ENCODE measurements around the gene PTPRM. TPM values are rescaled to one million over a fixed set of nuclear protein-coding genes. Genes with fewer than 3 reads are reported as not detected.

The PTPRM gene
- total RNA-seq, 1 donor, result 64.2 TPM

- TF ChIP-seq CTCF (IDR thresholded peaks at IDR 0.05; ENCODE audit: insufficient read depth, low read length), result no peak
- no peak overlapping the region for H3K4me3 ChIP-seq (ENCODE audit: low read depth, low read length)
- DNase-seq (ENCODE audit: low read depth), result no peak
Measured at GRCh38 chr18:8290913-8291312, 723.8 kb downstream of the PTPRM start.

GRCh38 chr18:8293184-8293583 lies 726.1 kb downstream of the PTPRM start:
- no peak for DNase-seq (ENCODE audit: low read depth)
- TF ChIP-seq CTCF (IDR thresholded peaks at IDR 0.05; ENCODE audit: insufficient read depth, low read length), result no peak
- H3K4me3 ChIP-seq (ENCODE audit: low read depth, low read length), result no peak overlapping the region

- no peak for TF ChIP-seq CTCF (IDR thresholded peaks at IDR 0.05; ENCODE audit: insufficient read depth, low read length)
- DNase-seq (ENCODE audit: low read depth), result no peak
- no peak overlapping the region for H3K4me3 ChIP-seq (ENCODE audit: low read depth, low read length)
Measured at GRCh38 chr18:8296886-8297616, 729.9 kb downstream of the PTPRM start.

- TF ChIP-seq CTCF (IDR thresholded peaks at IDR 0.05; ENCODE audit: insufficient read depth, low read length), result no peak
- H3K4me3 ChIP-seq (ENCODE audit: low read depth, low read length), result no peak overlapping the region
- DNase-seq (ENCODE audit: low read depth), result no peak
Measured at GRCh38 chr18:8298186-8298585, 731.1 kb downstream of the PTPRM start.

- DNase-seq (ENCODE audit: low read depth), result no peak
- no peak for TF ChIP-seq CTCF (IDR thresholded peaks at IDR 0.05; ENCODE audit: insufficient read depth, low read length)
- H3K4me3 ChIP-seq (ENCODE audit: low read depth, low read length), result no peak overlapping the region
Measured at GRCh38 chr18:8299054-8299980, 732.2 kb downstream of the PTPRM start.

- no peak overlapping the region for H3K4me3 ChIP-seq (ENCODE audit: low read depth, low read length)
- no peak for TF ChIP-seq CTCF (IDR thresholded peaks at IDR 0.05; ENCODE audit: insufficient read depth, low read length)
- DNase-seq (ENCODE audit: low read depth), result no peak
Measured at GRCh38 chr18:8300751-8301410, 733.8 kb downstream of the PTPRM start.

Data from fibroblast of the aortic adventitia (primary cell).